Epidermal melanocyte (primary cell): Measurements from ENCODE around the gene PLCL2.

Source experiments
- DNase-seq: peaks from one replicate; pipeline ENCODE4 v3.0.0; 2011; ENCODE audit warnings: low spot score; ENCODE audit not compliant: insufficient read length

The PLCL2 gene

DNA sequence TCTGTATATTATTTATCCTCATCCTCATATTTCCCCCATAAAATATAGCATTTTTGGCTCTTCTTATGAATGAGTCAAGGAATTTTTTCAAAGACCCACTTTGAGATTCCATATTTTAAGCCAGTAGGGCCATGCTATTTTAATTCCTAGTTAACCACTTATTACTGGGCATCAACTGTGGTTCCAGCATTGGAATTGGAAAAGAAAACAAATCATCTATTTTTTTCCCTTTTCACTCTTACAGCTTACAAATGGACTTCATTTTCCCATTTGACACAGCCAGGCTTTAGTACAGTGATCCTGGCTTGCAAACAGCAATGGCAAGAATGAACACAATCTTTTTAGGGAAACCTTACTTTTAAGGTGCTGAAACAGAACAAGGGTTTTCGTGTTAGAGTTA, 19.4 kb upstream of the PLCL2 start:
- no peak for DNase-seq

- DNase-seq: no peak
Measured at GRCh38 chr3:16866571-16866970, 18.2 kb upstream of the PLCL2 start.

- DNase-seq: no peak
Measured at GRCh38 chr3:16868513-16868912, 16.2 kb upstream of the PLCL2 start.

GRCh38 chr3:16869261-16870005, 15.3 kb upstream of the PLCL2 start:
- DNase-seq: no peak

DNA sequence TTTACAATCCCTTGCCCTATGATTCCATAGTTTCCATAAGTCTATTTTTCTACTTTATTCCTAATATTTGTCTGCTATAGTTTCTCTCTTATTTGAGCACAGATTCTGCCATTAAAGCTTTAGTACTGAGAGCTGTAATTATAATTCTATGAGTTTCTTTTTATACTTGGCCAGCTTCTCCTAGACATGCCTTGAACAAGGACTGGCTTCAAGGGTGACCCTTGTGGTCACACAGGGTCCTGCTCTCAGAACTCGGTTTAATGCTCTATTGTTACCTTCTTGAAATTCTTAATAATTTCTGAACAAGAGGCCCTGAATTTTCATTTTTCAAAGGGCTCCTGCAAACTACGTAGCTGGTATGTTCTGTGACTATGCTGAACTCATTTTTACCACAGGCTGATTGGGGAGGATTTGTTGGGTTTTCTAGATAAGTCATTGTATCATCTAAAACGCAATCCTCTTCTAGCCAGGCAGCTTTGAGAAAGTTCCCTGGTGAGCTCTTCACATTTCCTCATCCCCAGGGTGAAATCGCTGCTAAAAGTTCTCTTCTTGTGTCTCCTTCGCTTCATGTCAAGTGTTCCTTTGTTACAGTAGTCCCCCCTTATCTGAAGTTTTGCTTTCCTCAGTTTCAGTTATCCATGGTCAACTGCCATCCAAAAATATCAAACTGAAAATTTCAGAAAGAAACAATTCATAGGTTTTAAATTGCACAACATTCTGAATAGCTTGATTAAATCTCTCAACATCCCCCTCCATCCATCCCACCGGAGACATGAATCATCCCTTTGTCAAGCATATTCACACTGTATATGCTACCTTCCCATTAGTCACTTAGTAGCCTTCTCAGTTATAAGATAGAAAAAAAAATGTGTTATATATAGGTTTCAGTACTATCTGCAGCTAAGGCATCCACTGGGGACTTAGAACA, 12.6 kb upstream of the PLCL2 start:
- DNase-seq: no peak

GRCh38 chr3:16873872-16874271, 10.9 kb upstream of the PLCL2 start:
- no peak for DNase-seq

GRCh38 chr3:16875876-16876550, 8.7 kb upstream of the PLCL2 start:
- no peak for DNase-seq

- DNase-seq: no peak
Measured at GRCh38 chr3:16877505-16877904, 7.2 kb upstream of the PLCL2 start.

GRCh38 chr3:16877911-16878310, 6.8 kb upstream of the PLCL2 start:
- DNase-seq: no peak

- DNase-seq: no peak
Measured at GRCh38 chr3:16881896-16882630, 2.7 kb upstream of the PLCL2 start.

- DNase-seq: no peak
Measured at GRCh38 chr3:16883057-16883722, 1.6 kb upstream of the PLCL2 start.

- DNase-seq: no peak
Measured at GRCh38 chr3:16883723-16884083, 1.1 kb upstream of the PLCL2 start.

DNA sequence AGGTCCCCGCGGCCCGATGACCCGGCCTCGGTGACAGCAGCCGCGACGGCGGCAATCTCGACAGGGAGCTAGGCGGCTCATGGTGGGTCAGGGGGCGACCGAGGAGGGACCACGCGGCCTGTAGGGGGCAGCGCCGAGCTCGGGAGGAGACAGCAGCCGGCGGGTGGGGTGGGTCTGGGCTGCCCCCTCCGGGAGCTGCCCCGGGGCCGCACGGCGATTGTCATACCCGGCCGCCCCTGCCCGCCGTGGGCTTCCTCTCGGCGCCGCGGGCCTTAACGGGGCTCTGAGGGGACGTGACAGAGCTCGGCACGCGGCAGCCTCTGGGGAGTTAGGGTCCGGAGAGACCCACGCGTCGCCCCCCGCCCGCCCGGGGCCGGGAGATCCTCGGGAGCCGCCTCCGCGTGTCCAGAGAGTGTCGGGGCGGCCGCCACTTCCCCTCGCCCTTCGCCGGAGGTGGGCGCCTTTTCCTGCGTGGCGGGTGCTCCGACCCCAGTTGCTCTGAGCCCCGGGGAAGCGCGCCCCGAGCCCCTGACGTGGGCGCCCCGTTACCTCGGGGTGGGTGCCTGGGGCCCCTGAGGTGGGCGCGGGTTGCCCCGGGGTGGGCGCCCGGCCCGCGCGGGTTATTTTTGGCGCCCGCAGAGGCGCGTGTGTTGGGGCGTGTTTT, 539 bp upstream of the PLCL2 start:
- DNase-seq: peak; percentile 52

DNA sequence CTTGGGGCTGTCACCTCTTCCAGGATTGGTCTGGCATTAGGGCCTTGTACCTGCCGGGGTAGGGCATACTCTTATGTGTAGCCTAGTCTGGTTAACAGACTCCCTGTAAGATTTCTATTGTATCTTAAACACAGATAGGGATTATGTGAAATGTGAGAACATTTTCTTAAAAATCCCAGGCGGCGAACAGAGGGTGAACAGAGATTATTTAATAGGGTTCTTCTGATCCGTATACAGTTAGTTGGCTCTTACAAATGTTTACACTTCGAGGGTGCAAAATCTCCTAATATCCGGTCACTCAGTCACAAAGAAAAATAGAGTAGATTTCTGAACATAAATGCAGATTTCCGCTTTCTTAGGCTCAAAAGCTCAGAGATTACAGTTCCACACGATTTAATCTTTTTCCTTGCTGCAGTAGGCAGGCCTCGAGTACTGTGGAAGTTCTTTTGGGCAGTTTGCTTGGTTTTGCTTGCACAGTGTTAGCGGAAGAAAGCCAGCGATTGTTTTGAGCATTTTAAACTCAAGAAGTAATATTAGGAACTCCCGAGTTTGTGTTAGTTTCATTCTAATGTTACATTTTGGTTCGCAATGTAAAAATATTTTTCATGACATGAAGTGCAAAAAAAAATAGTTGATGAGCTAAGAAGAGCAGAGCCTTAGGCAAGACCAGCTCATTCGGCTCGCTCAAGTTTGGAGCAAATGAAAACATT, 993 bp downstream of the PLCL2 start:
- no peak for DNase-seq

- no peak for DNase-seq
Measured at GRCh38 chr3:16886303-16886683, 1.5 kb downstream of the PLCL2 start.

DNA sequence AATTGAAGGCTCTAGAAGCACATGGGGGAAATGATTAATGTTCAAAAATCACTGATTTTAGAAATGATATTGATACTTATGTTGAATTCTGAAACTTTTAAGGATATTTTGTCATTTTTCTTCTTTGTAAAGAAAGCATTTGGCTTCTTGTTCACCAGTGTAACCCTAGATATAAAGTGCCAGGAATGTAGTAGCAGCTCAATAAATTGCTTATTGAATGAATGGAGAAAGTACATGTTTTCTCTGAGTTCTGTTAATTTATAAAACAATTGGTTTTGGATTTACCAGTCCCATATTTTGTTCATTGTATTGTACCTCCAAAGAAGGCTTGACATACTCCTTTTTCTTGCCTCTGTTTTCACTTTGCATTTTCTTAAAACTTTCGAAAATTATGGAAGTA, 2.4 kb downstream of the PLCL2 start:
- DNase-seq: no peak

DNA sequence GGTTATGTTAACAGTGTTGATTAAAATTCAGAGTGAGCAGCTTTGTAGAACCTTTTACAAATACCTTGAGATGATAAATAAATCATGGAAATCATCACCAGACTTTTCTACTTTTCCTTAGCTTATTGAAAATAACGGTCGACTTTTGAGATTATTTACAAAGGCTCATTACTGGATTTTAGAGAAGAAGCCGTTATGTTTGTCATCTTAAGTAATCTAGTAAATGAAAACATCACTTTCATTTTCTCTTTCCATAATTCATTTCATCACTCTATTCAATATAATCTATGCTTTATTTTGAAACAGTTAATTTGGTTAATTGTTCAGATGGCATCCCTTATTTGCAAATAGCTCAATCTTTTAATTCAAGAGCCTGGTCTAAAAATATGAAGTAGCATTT, 3.6 kb downstream of the PLCL2 start:
- no peak for DNase-seq

GRCh38 chr3:16888785-16889607, 4.2 kb downstream of the PLCL2 start:
- no peak for DNase-seq
